Cardiac septum (tissue), 1 donor: Measurements from ENCODE around the gene ARFGAP2. TPM values are rescaled to one million over a fixed set of nuclear protein-coding genes. Genes with fewer than 3 reads are reported as not detected.
A peak's percentile ranks its signal among the peaks of the same experiment; 100 is the strongest.
"Not testable (repeated sequence)": the region's sequence is repeated elsewhere in the genome, so short reads cannot be mapped to it uniquely, and the experiment has no call there.

Experiments
- DNase-seq: peaks from one replicate; pipeline ENCODE4 v3.0.0-alpha.2; 2020; ENCODE audit warnings: low spot score
- intact Hi-C: fragments of 100-400 bp; cut with DNase I; formaldehyde crosslinking; loops from one replicate; pipeline ENCODE4 v1.14.0; 2022
- long read RNA-seq: library from polyadenylated mRNA; unstranded; transcript quantifications from one replicate; pipeline ENCODE4 v2.0.0, GENCODE V29; 2021
- total RNA-seq: library from RNA; stranded (reverse); fragmentation: NEBNext Ultra II Directional; extraction: Animal tissue kit (Norgen Biotek cat#: 25700); gene quantifications from one replicate; pipeline ENCODE4 v1.2.1, GENCODE V29; 2021
- donor health status: DM: no; HTN: no; CAD: no.

The ARFGAP2 gene
- 72.3 TPM for total RNA-seq
- long read RNA-seq, transcript ARFGAP2-205 (16 exons, 2,976 nt), result major isoform, 100 of 233 reads
- long read RNA-seq, partial matches to known transcripts, result 78 of 233 reads
- long read RNA-seq, other reads (novel, unspliced or antisense), result 52 of 233 reads

DNA sequence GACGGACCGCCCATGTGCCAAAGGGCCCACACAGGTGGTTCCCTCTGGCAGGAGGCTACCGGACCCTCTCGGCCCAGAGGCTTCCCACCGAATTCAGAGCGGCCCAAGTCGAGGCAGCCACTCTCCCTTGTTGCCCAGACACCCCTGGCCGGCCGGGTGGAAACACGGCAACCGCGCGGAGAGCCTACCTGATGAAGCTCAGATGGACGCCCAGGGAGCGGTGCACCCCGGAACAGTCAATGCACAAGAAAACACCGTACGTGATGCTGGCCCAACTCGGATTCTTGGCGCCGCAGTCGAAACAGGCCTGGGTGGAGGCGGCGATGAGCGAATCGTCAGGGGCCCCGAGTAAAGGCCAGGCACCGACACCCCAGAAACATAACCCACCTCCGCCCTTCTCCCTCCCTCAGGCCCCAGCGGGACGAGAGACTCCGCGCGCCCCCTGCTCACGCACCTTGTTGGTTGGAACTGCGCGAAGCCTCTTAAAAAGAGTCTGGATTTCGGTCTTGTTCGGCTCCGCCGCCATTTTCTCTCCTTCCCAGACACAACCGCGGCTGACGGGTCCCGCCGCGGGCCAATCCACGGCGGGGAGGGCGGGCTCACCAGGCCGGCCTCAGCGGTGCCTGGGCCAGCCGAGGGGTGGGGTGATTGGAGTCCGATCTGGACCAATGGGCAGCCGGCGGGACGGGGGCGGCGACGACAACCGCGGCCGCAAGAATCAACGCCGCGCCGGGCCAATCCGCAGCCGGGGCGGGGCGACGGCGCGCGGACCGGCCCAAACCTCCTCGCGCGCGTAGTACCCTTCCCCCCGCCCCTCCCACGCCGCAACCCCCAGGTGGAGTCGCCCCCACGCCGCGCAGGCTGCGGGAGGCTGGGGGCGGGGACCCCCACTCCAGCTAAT is at the start of gene ARFGAP2:
Gene ARFGAP2 (minus strand): TSS at position 552 of the 901 bp plus-strand sequence. CDS start 26 bp downstream, at position 526.
- DNase-seq, result peak; percentile 99
- intact Hi-C loops, result loop anchor here (1.0 to 5.0 kb wide), 4 partner anchors 38 to 231 kb away; partner anchors contain the start of genes DDB2 and SLC39A13

DNA sequence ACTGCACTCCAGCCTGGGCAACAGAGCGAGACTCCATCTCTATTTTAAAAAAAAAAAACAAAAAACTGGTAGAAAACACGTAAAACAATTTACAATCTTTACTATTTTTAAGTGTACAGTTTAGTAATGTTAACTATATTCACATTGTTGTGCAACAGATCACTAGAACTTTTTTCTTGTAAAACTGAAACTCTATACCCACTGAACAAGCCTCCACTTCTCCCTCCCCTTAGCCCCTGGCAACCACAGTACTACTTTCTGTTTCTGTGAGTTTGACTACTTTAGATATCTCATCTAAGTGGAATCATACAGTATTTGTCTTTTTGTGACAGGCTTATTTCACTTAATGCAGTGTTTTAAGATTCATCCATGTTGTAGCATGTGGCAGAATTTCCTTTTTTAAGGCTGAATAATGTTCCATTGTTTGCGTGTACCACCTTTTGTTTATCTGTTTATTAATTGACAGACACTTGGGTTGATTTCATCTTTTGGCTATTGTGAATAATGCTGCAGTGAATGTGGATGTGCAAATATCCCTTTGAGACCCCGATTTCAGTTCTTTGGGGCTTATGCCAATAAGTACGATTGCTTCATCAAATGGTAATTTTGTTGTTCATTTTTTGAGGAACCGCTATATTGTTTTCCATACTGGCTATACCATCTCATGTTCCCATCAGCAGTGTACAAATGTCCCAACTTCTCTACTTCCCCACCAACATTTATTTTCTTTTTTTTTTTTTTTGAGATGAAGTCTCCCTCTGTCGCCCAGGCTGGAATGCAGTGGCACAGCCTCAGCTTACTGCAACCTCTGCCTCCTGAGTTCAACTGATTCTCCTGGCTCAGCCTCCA is 49.1 kb upstream of the ARFGAP2 start:
- DNase-seq, result no peak
- intact Hi-C loops, result no loop called here

DNA sequence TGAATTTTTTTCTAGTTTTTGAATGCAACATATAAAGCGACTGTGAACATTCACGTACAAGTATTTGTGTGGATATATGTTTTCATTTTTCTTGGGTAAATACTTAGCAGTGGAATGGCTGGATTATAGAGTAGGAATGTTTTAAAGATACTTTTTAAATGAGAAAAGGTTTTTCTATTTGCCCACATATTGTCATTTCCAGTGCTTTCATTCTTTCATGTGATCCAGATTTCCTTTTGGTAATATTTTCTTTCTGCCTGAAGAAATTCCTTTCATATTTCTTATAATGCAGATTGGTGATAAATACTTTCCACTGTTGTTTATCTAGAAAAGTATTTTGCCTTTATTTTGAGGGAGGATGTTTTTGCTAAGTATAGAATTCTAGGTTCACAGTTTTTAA is 46.0 kb upstream of the ARFGAP2 start:
- DNase-seq, result no peak
- intact Hi-C loops, result no loop called here

DNA sequence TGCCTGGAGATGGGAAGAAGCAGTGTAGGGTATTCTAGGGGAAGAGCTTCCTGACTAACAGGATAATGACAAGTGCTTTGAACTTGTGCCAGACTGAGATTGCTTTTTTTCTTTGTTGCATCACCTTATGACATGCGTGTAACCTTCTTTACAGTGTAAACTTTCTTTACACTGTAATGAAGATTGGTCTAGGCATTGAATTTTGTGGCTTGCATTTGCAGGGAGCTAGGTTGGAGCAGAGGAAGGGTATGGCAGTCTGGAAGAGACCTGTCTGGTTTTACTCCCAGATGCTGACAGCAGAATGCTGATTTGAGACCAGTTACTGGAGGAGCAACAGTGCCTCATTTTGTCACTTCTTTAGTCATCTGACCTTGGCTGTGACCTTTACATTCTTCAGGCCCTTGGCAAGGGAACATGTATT is 43.7 kb upstream of the ARFGAP2 start:
- DNase-seq, result no peak
- intact Hi-C loops, result no loop called here

DNA sequence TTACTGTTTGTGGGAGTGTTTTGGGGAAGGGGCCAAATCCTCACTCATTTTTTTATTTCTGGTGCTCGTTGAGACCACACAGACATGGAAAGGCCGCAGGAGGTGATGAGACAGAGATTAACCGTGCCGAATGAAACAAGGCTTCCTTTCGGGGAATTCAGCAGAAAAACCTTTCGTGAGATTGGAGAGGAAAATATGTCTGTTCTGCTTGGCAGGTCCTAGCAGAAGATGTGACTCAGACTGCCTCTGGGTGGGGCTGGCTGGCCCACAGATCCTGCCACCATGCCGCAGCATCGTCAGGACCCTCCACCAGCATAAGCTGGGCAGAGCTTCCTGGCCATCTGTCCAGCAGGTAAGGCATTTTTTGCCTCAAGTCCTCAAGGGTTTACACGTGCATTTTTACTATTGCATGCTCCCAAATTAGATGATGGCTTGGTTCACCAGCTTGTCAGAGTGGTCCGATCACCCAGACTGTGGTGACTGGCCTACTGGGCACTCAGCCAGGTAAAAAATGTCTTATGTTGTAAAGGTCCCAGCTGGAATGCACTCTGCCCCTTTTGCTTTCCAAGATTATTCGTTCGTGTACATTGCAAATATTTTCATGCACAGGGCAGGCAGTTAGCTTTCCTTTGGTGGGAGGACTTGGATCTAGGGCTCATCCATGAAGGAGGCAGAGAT is 39.6 kb upstream of the ARFGAP2 start:
- intact Hi-C loops, result no loop called here
- no peak for DNase-seq

GRCh38 chr11:47215366-47215910 is 38.8 kb upstream of the ARFGAP2 start:
- intact Hi-C loops, result loop anchor here (2.0 kb wide), 1 partner anchor 39 kb away; the partner anchor contains the start of gene ARFGAP2
- DNase-seq, result no peak

DNA sequence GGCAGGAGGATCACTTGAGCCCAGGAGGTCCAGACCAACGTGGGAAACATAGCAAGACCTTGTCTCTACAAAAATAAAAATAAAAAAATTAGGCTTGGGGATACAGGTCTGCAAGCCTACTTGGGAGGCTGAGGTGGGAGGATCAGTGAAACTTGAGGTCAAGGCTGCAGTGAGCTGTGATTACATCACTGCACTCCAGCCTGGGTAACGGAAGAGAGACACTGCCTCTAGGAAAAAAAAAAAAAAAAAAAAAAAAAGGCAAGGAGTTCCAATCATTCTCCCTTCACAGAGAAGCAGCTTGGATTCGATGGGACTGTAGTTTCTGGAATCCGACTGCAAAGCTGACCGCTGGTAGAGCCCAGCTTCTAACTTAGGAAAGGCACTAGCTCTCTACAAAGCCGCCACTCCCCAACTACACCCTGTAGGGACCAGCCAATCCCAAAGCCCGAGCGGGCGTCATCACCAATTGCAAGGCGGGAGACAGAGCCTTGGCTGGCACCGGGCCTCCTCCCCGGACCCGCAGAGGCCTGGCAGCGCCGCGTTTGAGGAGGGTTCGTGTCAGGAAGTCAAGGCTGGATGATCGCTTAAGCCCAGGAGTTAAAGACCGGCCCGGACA is 37.4 kb upstream of the ARFGAP2 start:
- intact Hi-C loops, result loop anchor here (1.0 to 2.0 kb wide), 2 partner anchors 26 to 37 kb away; partner anchors contain the start of gene ARFGAP2
- DNase-seq, result peak; percentile 96

DNA sequence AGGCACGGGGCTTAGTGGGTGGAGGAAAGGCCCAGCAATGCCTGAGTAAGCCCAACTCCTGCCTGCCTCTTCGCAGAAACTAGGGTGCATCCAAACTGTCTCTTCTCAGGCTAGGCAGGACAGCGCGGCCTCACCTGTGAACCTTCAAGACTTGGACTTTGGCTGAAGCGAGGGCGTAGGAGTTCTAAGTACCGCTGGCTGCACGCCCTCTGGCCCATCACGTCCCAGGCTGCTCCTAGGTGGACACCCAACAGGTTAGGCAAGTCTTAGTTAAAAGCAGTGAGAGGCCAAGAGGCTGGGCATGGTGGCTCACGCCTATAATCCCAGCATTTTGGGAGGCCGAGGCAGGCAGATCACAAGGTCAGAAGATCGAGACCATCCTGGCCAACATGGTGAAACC is 36.3 kb upstream of the ARFGAP2 start:
- no peak for DNase-seq
- intact Hi-C loops, result no loop called here

DNA sequence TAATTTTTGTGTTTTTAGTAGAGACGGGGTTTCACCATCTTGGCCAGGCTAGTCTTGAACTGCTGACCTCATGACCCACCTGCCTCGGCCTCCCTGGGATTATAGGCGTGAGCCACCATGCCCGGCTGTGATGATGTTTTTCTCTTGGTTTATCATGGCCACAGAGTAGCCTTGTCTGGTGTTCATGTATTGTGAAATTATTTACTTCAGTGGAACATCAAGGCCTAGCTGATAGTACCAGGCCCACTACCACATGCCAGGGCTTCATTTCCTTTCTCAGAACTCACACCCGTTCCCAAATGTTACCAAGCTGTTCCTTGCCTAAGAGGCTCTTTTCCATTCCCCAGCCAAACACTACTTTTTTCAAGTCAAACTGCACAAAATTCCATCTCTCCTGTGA is 31.9 kb upstream of the ARFGAP2 start:
- intact Hi-C loops, result no loop called here
- DNase-seq, result no peak

GRCh38 chr11:47208008-47208552 is 31.4 kb upstream of the ARFGAP2 start:
- intact Hi-C loops, DNase-seq: not testable (repeated sequence)

DNA sequence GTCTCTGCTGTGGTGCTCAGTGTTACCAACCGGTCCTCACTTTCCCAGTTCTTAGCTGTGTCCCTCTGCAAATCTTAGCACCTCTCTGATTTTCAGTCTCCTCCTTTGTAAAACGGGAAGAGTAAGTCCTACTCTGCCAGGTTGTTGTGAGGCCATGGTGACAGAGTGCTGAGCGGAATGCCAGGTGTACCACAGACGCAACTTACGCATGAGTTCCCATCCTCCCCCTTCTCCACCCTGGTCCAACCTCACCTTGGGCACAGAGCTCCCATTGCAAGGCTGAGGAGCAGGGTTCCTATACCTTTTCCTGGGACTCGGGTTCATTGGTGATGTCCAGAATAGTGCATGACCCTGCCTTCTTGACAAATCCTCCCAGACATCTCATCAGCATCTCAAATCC is 30.8 kb upstream of the ARFGAP2 start:
- no peak for DNase-seq
- intact Hi-C loops, result no loop called here

- DNase-seq, intact Hi-C loops: not testable (repeated sequence)
Measured at GRCh38 chr11:47206577-47206976, 29.9 kb upstream of the ARFGAP2 start.

DNA sequence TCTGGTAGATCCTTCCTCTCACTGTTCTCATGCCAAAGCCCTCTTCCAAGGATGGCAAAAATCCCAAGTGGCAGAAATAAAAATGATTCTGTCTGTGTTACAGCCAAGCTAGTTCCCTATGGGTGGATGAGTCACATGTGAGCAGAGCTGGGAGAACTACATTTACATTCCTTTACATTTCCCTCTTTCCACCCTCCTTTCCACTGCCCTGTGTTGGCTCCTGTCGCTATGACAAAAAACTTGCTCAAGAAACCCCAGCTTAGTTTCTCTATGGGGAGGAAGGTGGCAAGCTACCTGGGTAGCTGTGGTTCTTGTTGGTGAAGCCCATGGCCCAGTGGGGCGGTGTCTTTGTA is 27.9 kb upstream of the ARFGAP2 start:
- DNase-seq, result no peak
- intact Hi-C loops, result no loop called here

DNA sequence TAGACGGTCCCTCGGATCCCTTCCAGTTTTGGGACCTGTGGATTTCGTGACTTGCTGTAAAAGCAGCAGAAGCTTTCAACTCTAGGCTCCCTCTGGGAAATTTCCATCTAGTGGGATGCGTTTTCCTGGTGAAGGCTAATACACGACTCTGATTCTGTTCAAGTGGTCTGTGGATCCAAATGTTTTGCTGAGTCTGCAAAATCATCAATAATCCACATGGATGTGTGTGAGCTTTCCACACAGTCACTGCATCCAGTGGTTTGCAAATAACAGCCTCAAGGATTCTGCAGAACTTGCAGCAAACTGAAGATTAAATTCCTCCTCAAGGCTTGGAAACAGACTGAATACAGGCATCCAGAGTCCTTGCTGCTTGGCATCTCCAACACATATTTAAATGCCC is 25.9 kb upstream of the ARFGAP2 start:
- intact Hi-C loops, result no loop called here
- no peak for DNase-seq

DNA sequence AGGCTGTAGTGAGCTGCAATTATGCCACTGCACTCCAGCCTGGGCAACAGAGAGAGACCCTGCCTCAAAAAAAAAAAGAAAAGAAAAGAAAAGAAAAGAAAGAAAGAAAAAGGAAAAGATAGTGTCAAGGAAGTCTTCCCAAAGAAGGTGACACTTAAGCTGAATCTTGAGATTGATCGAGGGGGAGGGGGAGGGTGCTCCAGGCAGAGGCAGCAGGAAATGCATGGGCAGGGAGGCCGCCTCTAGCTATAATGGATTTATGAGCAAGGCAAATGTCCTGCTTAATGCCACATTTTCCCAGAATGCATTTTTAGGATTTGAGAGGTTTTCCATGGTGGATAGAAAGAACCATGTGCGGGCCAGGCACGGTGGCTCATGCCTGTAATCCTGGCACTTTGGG is 24.3 kb upstream of the ARFGAP2 start:
- intact Hi-C loops, result no loop called here
- DNase-seq, result no peak

GRCh38 chr11:47198161-47198560 is 21.5 kb upstream of the ARFGAP2 start:
- intact Hi-C loops, result not testable (repeated sequence)

GRCh38 chr11:47192111-47192510 is 15.4 kb upstream of the ARFGAP2 start:
- intact Hi-C loops, result no loop called here
- DNase-seq, result no peak

More at GRCh38 chr11:47198161-47198560, 21.5 kb upstream of the ARFGAP2 start:
- not testable (repeated sequence) for DNase-seq

GRCh38 chr11:47191137-47191536 is 14.5 kb upstream of the ARFGAP2 start:
- DNase-seq, intact Hi-C loops: not testable (repeated sequence)
